Keratinocyte (primary cell): ENCODE results near the gene HERC4. TPM values are rescaled to one million over a fixed set of nuclear protein-coding genes. Genes with fewer than 3 reads are reported as not detected.
"Not testable (repeated sequence)": the region's sequence is repeated elsewhere in the genome, so short reads cannot be mapped to it uniquely, and the experiment has no call there.

Experiments
- DNase-seq: peaks from one replicate; pipeline ENCODE4 v3.0.0-alpha.2; 2011; ENCODE audit warnings: low read depth, missing footprints, low spot score
- FAIRE-seq: peaks from 2 replicates; lab custom pipeline; 2011; peaks lifted over from hg19 to GRCh38; lab: Jason Lieb, UNC
- H2AFZ ChIP-seq: 2 replicates; pipeline ENCODE4 v1.6.0; 2012; ENCODE audit warnings: low read length, control low read depth, inconsistent platforms; ENCODE audit not compliant: control insufficient read depth
- H3K27ac ChIP-seq: 2 replicates; pipeline ENCODE4 v1.5.1; 2011; ENCODE audit warnings: low read length; ENCODE audit not compliant: control insufficient read depth, insufficient read depth
- H3K27me3 ChIP-seq: 3 replicates; pipeline ENCODE4 v1.6.0; 2011; ENCODE audit warnings: low read length; ENCODE audit not compliant: control insufficient read depth, insufficient read depth; ENCODE audit errors: extremely low read depth
- H3K36me3 ChIP-seq, 2 experiments: 2 replicates in 1 of 2; 3 replicates in 1 of 2; pipeline ENCODE4 v1.5.1; 2011; ENCODE audit warnings: low read length in 2 of 2, mild to moderate bottlenecking in 1 of 2; ENCODE audit not compliant: control insufficient read depth in 2 of 2, insufficient read depth in 2 of 2; ENCODE audit errors: extremely low read depth in 1 of 2
- H3K4me1 ChIP-seq: 3 replicates; pipeline ENCODE4 v1.5.1; 2011; ENCODE audit warnings: low read length; ENCODE audit not compliant: control insufficient read depth, insufficient read depth; ENCODE audit errors: extremely low read depth
- H3K4me2 ChIP-seq: 3 replicates; pipeline ENCODE4 v1.6.0; 2011; ENCODE audit warnings: low read depth, low read length; ENCODE audit not compliant: control insufficient read depth, insufficient read depth; ENCODE audit errors: extremely low read depth
- H3K4me3 ChIP-seq, 3 experiments: fragments of 200-600 bp in 1 of 3; sonication (generic) in 1 of 3; 2 replicates in 2 of 3; 3 replicates in 1 of 3; pipeline ENCODE4 v1.5.1; 2011 to 2016; ENCODE audit warnings: low read length in 3 of 3, mild to moderate bottlenecking in 3 of 3, control low read depth in 2 of 3, inconsistent platforms in 1 of 3, low read depth in 1 of 3, mixed read lengths in 1 of 3, mixed run types in 1 of 3, moderate library complexity in 1 of 3; ENCODE audit not compliant: control insufficient read depth in 2 of 3, insufficient read depth in 2 of 3; ENCODE audit errors: extremely low read depth in 1 of 3
- H3K79me2 ChIP-seq: 2 replicates; pipeline ENCODE4 v1.6.0; 2012; ENCODE audit warnings: low read length; ENCODE audit not compliant: control insufficient read depth, insufficient read depth
- H3K9ac ChIP-seq: 3 replicates; pipeline ENCODE4 v1.6.0; 2011; ENCODE audit warnings: low read length; ENCODE audit not compliant: control insufficient read depth, insufficient read depth; ENCODE audit errors: extremely low read depth
- H3K9me1 ChIP-seq: 3 replicates; pipeline ENCODE4 v1.6.0; 2011; ENCODE audit warnings: low read length; ENCODE audit not compliant: control insufficient read depth, insufficient read depth; ENCODE audit errors: extremely low read depth
- H3K9me3 ChIP-seq: 2 replicates; pipeline ENCODE4 v1.5.1; 2012; ENCODE audit warnings: low read depth, low read length; ENCODE audit not compliant: control insufficient read depth
- H4K20me1 ChIP-seq: 3 replicates; pipeline ENCODE4 v1.6.0; 2011; ENCODE audit warnings: low read length; ENCODE audit not compliant: control insufficient read depth, insufficient read depth; ENCODE audit errors: extremely low read depth
- EZH2 ChIP-seq: IDR thresholded peaks from one replicate; pipeline ENCODE4 v1.6.1; 2012; ENCODE audit warnings: inconsistent platforms, mild to moderate bottlenecking, low read length, moderate library complexity
- dilution Hi-C: fragments of 300-500 bp; cut with MboI; formaldehyde crosslinking; loops from one replicate; pipeline ENCODE4 v1.7.0; 2020; ENCODE audit warnings: low sequenced_read_pairs; ENCODE audit not compliant: extremely low pct_ligation_motif_present
- polyA plus RNA-seq, 5 experiments: library from polyadenylated mRNA; depleted of rRNA in 3 of 5; stranded (reverse) in 3 of 5; stranded (forward) in 1 of 5; unstranded in 1 of 5; fragments of >200 nt; gene quantifications; 1 replicate in 1 of 5; 2 replicates in 3 of 5; 3 replicates in 1 of 5; pipeline versions ENCODE4 v1.2.1 to v1.2.3, GENCODE V29; 2011 to 2012; ENCODE audit warnings: missing spikeins in 2 of 5, low read depth in 1 of 5, low replicate concordance in 1 of 5
- TF ChIP-seq, protein P1 (sequence below), 3 experiments: IDR thresholded peaks in 1 of 3; conservative IDR thresholded peaks in 1 of 3; optimal IDR thresholded peaks in 1 of 3; 2 replicates in 2 of 3; 3 replicates in 1 of 3; pipeline versions ENCODE3 to v1.5.1; 2011; ENCODE audit warnings: low read length in 3 of 3, mild to moderate bottlenecking in 3 of 3, moderate library complexity in 2 of 3, control low read depth in 1 of 3, inconsistent platforms in 1 of 3; ENCODE audit not compliant: insufficient read depth in 2 of 3; ENCODE audit errors: extremely low read depth in 1 of 3

Gene HERC4
- polyA plus RNA-seq, 1 donor (not counting 4 experiments of a cell fraction or from before 2014, with no cell fraction given) = 42.9 TPM

DNA sequence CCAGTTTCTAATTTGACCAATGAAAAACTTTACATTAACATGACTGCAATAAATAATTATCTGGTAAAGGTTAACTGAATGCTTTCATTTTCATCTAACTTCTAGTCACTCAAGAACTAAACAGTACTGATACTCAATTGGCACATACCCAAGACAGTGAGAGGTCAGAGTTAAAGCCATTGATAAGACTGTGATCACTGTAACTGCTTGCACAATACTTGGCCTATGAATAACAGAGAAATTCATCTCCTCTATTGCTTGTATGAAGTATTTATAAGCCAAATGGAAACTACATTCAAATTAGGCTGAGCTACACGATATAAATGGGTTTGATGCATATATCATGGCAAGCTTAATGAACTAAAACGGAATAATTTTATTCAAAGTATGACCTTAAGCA is 43.0 kb downstream of the HERC4 start:
- Histone ChIP-seq H3K4me2 (no peak overlapping the region), H3K27ac (no peak overlapping the region), H3K79me2 (peaks cover 2% of the 10 kb centered on the region), H3K9me3 (no peaks in the 10 kb centered on the region), H3K9me1 (no peaks in the 10 kb centered on the region), H3K4me3 (no peak overlapping the region), H3K27me3 (no peaks in the 10 kb centered on the region), H3K4me1 (no peaks in the 10 kb centered on the region), H3K9ac (no peak overlapping the region), H4K20me1 (no peaks in the 10 kb centered on the region), H2AFZ (no peak overlapping the region), H3K36me3 (peaks cover 4 to 5% of the 10 kb centered on the region in 2 experiments)
- dilution Hi-C loops = no loop called here
- DNase-seq (no peak), FAIRE-seq (no peak)
- no peak for TF ChIP-seq EZH2
- TF ChIP-seq, protein P1, sequence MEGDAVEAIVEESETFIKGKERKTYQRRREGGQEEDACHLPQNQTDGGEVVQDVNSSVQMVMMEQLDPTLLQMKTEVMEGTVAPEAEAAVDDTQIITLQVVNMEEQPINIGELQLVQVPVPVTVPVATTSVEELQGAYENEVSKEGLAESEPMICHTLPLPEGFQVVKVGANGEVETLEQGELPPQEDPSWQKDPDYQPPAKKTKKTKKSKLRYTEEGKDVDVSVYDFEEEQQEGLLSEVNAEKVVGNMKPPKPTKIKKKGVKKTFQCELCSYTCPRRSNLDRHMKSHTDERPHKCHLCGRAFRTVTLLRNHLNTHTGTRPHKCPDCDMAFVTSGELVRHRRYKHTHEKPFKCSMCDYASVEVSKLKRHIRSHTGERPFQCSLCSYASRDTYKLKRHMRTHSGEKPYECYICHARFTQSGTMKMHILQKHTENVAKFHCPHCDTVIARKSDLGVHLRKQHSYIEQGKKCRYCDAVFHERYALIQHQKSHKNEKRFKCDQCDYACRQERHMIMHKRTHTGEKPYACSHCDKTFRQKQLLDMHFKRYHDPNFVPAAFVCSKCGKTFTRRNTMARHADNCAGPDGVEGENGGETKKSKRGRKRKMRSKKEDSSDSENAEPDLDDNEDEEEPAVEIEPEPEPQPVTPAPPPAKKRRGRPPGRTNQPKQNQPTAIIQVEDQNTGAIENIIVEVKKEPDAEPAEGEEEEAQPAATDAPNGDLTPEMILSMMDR (optimal IDR thresholded peaks at IDR 0.05 in 1 of 3, IDR thresholded peaks at IDR 0.05 in 1 of 3, conservative IDR thresholded peaks at IDR 0.05 in 1 of 3; ENCODE audit: extremely low read depth in 1 of 3, insufficient read depth in 2 of 3, low read length in 3 of 3) = no peak

DNA sequence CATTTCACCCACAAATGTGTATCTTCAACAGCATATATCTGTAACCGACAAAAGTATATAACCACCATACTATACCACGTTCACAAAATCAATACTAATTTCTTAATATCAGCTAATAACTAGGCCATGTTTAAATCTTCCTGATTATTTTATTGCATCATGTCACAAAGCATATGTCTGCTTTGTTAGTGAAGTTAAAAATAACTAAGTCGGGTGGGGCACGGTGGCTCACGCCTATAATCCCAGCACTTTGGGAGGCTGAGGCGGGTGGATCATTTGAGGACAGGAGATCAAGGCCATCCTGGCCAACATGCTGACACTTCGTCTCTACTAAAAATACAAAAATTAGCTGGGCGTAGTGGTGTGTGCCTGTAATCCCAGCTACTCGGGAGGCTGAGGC is 47.7 kb downstream of the HERC4 start:
- Histone ChIP-seq H3K27ac (no peak overlapping the region), H3K4me1 (no peaks in the 10 kb centered on the region), H4K20me1 (no peaks in the 10 kb centered on the region), H3K4me2 (no peak overlapping the region), H3K27me3 (no peaks in the 10 kb centered on the region), H3K36me3 (peaks cover 5 to 7% of the 10 kb centered on the region in 2 experiments), H3K4me3 (no peak overlapping the region), H3K9ac (no peak overlapping the region), H3K9me3 (no peaks in the 10 kb centered on the region), H2AFZ (no peak overlapping the region), H3K9me1 (no peaks in the 10 kb centered on the region), H3K79me2 (no peaks in the 10 kb centered on the region)
- no peak for DNase-seq
- FAIRE-seq = no peak
- TF ChIP-seq EZH2 = no peak
- dilution Hi-C loops = no loop called here

DNA sequence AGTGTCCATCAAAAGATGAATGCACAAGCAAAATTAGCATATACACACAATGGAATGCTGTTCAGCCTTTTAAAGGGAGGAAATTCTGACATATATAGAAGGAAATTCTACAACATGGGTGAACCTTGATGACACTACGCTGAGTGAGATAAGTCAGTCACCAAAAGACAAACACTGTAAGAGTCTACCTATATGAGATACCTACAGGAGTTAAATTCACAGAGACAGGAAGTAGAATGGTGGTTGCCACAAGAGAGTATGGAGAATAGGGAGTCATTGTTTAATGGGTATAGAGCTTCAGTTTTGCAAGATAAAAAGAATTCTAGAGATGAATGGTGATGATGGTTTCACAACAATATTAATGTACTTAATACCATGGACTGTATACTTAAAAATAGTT is 51.8 kb downstream of the HERC4 start:
- no peak overlapping the region for H3K9ac ChIP-seq
- no peaks in the 10 kb centered on the region for H3K9me1 ChIP-seq
- H3K79me2 ChIP-seq = no peaks in the 10 kb centered on the region
- no peaks in the 10 kb centered on the region for H3K4me1 ChIP-seq
- DNase-seq = no peak
- TF ChIP-seq, protein P1 (optimal IDR thresholded peaks at IDR 0.05 in 1 of 3, IDR thresholded peaks at IDR 0.05 in 1 of 3, conservative IDR thresholded peaks at IDR 0.05 in 1 of 3; ENCODE audit: extremely low read depth in 1 of 3, insufficient read depth in 2 of 3, low read length in 3 of 3) = no peak
- no peak for TF ChIP-seq EZH2
- no peak overlapping the region for H3K4me2 ChIP-seq
- no peaks in the 10 kb centered on the region for H3K27me3 ChIP-seq
- H3K9me3 ChIP-seq = no peaks in the 10 kb centered on the region
- dilution Hi-C loops = no loop called here
- peaks cover 6 to 9% of the 10 kb centered on the region in 2 experiments for H3K36me3 ChIP-seq
- FAIRE-seq = no peak
- no peak overlapping the region for H3K27ac ChIP-seq
- no peaks in the 10 kb centered on the region for H4K20me1 ChIP-seq
- no peak overlapping the region for H2AFZ ChIP-seq
- H3K4me3 ChIP-seq = no peak overlapping the region

DNA sequence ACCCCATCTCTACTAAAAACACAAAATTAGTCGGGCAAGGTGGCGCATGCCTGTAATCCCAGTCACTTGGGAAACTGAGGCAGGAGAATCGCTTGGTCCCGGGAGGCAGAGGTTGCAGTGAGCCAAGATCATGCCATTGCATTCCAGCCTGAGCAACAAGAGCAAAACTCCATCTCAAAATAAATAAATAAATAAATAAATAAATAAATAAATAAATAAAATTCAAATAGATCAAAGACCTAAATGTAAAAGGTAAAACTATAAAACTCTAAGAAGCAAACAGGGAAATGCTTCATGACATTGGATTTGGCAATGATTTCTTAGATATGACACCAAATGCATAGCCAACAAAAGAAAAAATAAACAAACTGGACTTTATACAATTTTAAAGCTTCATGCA is 52.8 kb downstream of the HERC4 start:
- H3K9me1 ChIP-seq, H3K4me2 ChIP-seq, H3K36me3 ChIP-seq, H3K4me3 ChIP-seq, dilution Hi-C loops, H3K27me3 ChIP-seq, H3K9me3 ChIP-seq, DNase-seq, FAIRE-seq, H3K27ac ChIP-seq, H3K4me1 ChIP-seq, H3K9ac ChIP-seq, H3K79me2 ChIP-seq, H2AFZ ChIP-seq, H4K20me1 ChIP-seq: not testable (repeated sequence)
